WTC11 (cell line): ENCODE data around the gene ITGB4. TPM values are rescaled to one million over a fixed set of nuclear protein-coding genes. Genes with fewer than 3 reads are reported as not detected.

ENCODE experiments used
- ATAC-seq: fragments of 200-7000 bp; cut with Tn5 transposase; 2 replicates; pipeline ENCODE4 v1.10.0; 2021; ENCODE audit warnings: mild to moderate bottlenecking, moderate library complexity
- CTCF ChIA-PET: fragments of 300-600 bp; sonication (Branson Sonifier 250); formaldehyde crosslinking; loops from one replicate; lab custom pipeline; 2021; ENCODE audit warnings: antibody characterized with exemption; lab: Charles Lee
- POLR2A ChIA-PET: fragments of 350-600 bp; sonication (Branson Sonifier 250); formaldehyde crosslinking; loops from one replicate; lab custom pipeline; 2021; ENCODE audit warnings: antibody characterized with exemption; lab: Charles Lee
- DNase-seq: peaks from one replicate; pipeline ENCODE4 v3.0.0; 2021; ENCODE audit warnings: low spot score
- H3K27ac Mint-ChIP-seq: 2 replicates; pipeline ENCODE4 v1.8.0; 2021; ENCODE audit warnings: mixed read lengths
- H3K27me3 Mint-ChIP-seq: 2 replicates; pipeline ENCODE4 v1.8.0; 2021; ENCODE audit warnings: low read depth, mild to moderate bottlenecking, moderate library complexity, mixed read lengths
- H3K36me3 Mint-ChIP-seq: 2 replicates; pipeline ENCODE4 v1.8.0; 2021; ENCODE audit warnings: mixed read lengths
- H3K4me1 Mint-ChIP-seq: 2 replicates; pipeline ENCODE4 v1.8.0; 2022; ENCODE audit warnings: mixed read lengths
- H3K4me3 Mint-ChIP-seq: 2 replicates; pipeline ENCODE4 v1.8.0; 2021; ENCODE audit warnings: mild to moderate bottlenecking, moderate library complexity, mixed read lengths
- H3K9me3 Mint-ChIP-seq: 2 replicates; pipeline ENCODE4 v1.8.0; 2021; ENCODE audit warnings: mixed read lengths
- AFF4 ChIP-seq: sonication (generic); formaldehyde crosslinking; IDR thresholded peaks from 2 replicates; pipeline ENCODE4 v1.8.1; 2023; ENCODE audit warnings: mild to moderate bottlenecking, missing genetic modification reagents, borderline replicate concordance
- AR ChIP-seq: fragments of 250-450 bp; sonication (Bioruptor Pico); IDR thresholded peaks from 2 replicates; pipeline ENCODE4 v1.9.0; 2021; ENCODE audit warnings: mild to moderate bottlenecking
- ATF2 ChIP-seq: sonication (generic); formaldehyde crosslinking; IDR thresholded peaks from 2 replicates; pipeline ENCODE4 v1.8.1; 2022; ENCODE audit warnings: low read depth, missing genetic modification reagents, borderline replicate concordance
- CREB1 ChIP-seq: sonication (generic); formaldehyde crosslinking; IDR thresholded peaks from 2 replicates; pipeline ENCODE4 v1.8.0; 2023; ENCODE audit warnings: mild to moderate bottlenecking, missing genetic modification reagents
- FOXK1 ChIP-seq: sonication (generic); formaldehyde crosslinking; IDR thresholded peaks from 2 replicates; pipeline ENCODE4 v1.8.0; 2022; ENCODE audit warnings: mild to moderate bottlenecking, moderate library complexity, missing genetic modification reagents
- KAT7 ChIP-seq: sonication (generic); formaldehyde crosslinking; IDR thresholded peaks from 2 replicates; pipeline ENCODE4 v1.8.1; 2023; ENCODE audit warnings: missing genetic modification reagents, mild to moderate bottlenecking, borderline replicate concordance
- MYBL2 ChIP-seq: sonication (generic); formaldehyde crosslinking; IDR thresholded peaks from 2 replicates; pipeline ENCODE4 v1.8.1; 2023; ENCODE audit warnings: mild to moderate bottlenecking, moderate library complexity, missing genetic modification reagents
- NFE2L1 ChIP-seq: sonication (generic); formaldehyde crosslinking; IDR thresholded peaks from 2 replicates; pipeline ENCODE4 v1.8.1; 2023; ENCODE audit warnings: missing genetic modification reagents
- RORB ChIP-seq: fragments of 250-450 bp; sonication (Bioruptor Pico); IDR thresholded peaks from 2 replicates; pipeline ENCODE4 v1.9.0; 2021; ENCODE audit warnings: mild to moderate bottlenecking
- SP1 ChIP-seq: sonication (generic); formaldehyde crosslinking; conservative IDR thresholded peaks from 2 replicates; pipeline ENCODE4 v1.8.1; 2022; ENCODE audit warnings: missing genetic modification reagents
- TEAD4 ChIP-seq: sonication (generic); formaldehyde crosslinking; IDR thresholded peaks from 2 replicates; pipeline ENCODE4 v1.8.0; 2022; ENCODE audit warnings: mild to moderate bottlenecking, missing genetic modification reagents
- ZNF416 ChIP-seq: fragments of 250-450 bp; sonication (Bioruptor Pico); IDR thresholded peaks from 2 replicates; pipeline ENCODE4 v1.9.0; 2021; ENCODE audit warnings: mild to moderate bottlenecking, inconsistent platforms
- ZNF423 ChIP-seq: fragments of 250-450 bp; sonication (Bioruptor Pico); IDR thresholded peaks from 2 replicates; pipeline ENCODE4 v2.1.2; 2022; ENCODE audit warnings: mild to moderate bottlenecking, moderate library complexity
- ZNF532 ChIP-seq: fragments of 250-450 bp; sonication (Bioruptor Pico); IDR thresholded peaks from 2 replicates; pipeline ENCODE4 v1.9.0; 2021; ENCODE audit warnings: mild to moderate bottlenecking, borderline replicate concordance
- total RNA-seq: library from RNA; stranded (reverse); gene quantifications from 3 replicates; pipeline ENCODE4 v1.2.3, GENCODE V29; 2021

The ITGB4 gene
- total RNA-seq, 1 experiment from 2014 or later, result 9.5 TPM

DNA sequence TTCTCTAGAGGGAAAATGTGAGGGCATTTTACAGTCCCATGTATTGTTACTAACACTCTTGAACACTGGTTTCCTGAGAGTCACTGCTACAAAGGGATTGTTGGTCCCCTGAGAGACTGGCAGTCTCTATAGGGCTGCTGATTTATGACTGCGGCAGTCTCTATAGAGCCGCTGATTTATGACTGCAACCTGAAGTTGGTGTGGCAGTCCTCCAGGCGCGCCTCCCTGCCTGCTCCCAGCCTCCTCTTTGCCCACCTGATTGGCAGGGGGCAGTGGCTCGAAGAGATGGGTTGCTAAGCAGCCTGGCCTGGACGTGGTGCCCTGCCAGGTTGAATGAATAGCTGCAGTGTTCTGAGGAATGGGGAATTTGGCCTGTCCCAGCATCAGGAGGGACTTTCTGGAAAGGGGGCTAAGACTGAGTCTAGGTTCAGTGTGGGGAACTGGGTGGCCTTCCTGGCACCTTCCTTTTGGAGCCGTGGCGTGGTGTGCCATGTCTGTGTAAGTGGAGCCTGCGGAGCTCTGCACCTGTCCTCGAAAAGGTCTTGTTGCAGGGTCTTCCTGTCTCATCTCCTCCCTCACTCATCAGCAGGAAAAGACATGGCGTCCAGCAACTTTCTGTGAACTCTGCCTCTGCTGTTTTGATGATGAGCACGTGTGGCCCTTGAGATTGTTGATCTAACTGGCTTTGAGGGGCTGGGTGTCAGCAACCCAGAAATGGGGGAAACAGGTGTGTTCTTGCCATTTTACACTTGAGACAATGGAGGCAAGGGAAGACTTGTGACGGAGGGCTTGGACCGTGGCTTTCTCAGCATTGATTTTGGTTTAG is 29.2 kb upstream of the ITGB4 start (continued):
- no peak for TF ChIP-seq ZNF532
- TF ChIP-seq, all 79 proteins: peak for 0

GRCh38 chr17:75692976-75693375 is 28.3 kb upstream of the ITGB4 start:
- DNase-seq (no peak), ATAC-seq (no peak)
- Mint-ChIP-seq H3K27me3 (no peaks in the 10 kb centered on the region), H3K9me3 (no peaks in the 10 kb centered on the region), H3K36me3 (peaks cover 15% of the 10 kb centered on the region; the same call in 1 of the 2 replicates), H3K4me1 (peaks cover 16% of the 10 kb centered on the region), H3K4me3 (no peak overlapping the region), H3K27ac (no peak overlapping the region)
- POLR2A ChIA-PET, result no interaction called here
- CTCF ChIA-PET, result interaction anchor here (0.9 to 5.5 kb wide), 11 partner anchors 13 to 92 kb away, joined by 3 to 28 read pairs (median 9); partner anchors contain the start of genes GALK1, ITGB4 and SMIM5
- TF ChIP-seq SP1 (CRISPR knock-in tag) (no peak), KAT7 (CRISPR knock-in tag) (no peak), ZNF416 (no peak), TEAD4 (CRISPR knock-in tag) (no peak), AR (no peak)

DNA sequence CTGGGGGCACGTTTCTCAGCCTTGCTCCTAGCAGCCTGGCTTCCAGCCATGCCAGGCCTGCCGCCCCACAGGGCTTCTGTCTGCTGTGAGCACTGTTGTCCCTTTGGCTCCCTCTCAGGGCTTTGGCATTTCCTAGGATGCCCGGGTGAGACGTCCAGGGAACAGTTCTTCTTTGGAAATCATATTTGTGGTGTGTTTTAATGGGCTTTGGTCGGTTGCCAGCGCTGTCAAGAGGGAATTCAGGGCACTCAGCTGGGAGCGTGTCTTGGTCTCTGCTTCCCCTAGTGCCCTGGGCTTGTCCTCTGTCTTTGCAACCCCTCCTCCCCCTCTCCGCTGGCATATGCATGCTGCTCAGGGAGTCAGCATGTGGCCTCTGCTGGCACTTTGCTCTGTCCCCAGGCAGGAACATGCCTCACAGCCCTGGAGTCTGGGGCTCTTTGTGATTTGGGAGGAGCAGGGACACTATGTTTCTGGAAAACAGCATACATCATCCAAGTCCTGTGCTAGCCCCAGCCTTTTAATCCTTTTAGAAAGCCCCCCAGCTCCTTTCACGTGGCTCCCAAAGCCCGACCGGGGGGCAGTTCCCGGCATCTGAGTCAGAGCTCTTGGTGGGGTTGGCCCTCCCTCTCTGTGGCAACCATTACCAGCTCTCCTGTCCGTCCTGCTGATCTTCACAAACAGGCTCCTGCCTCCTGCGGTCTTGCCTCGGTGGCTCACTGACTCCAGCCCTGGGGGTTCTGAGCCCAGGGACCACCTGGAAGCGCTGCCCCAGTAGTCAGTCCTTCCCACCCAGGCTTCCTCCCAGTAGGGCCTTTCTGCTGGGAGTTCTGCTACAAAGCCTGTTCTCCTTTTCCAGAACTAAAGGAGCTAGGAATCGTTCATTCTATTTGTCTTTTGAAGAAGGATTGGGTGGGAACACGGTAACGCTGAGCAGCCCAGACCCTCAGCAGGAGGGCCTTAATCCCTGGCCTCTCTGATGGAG is 27.5 kb upstream of the ITGB4 start:
- ChIA-PET POLR2A (no interaction called here), CTCF (interaction anchor here (0.9 to 4.4 kb wide), 9 partner anchors 27 to 92 kb away, joined by 3 to 28 read pairs (median 9); partner anchors contain the start of genes GALK1, ITGB4 and SMIM5)
- no peak overlapping the region for H3K4me3 Mint-ChIP-seq
- TF ChIP-seq NFE2L1 (CRISPR knock-in tag) (no peak), ZNF423 (CRISPR knock-in tag) (peak; percentile 66), RORB (CRISPR knock-in tag) (no peak), FOXK1 (CRISPR knock-in tag) (no peak), AFF4 (CRISPR knock-in tag) (no peak), TEAD4 (CRISPR knock-in tag) (no peak), MYBL2 (CRISPR knock-in tag) (no peak), ATF2 (CRISPR knock-in tag) (no peak), CREB1 (no peak)
- TF ChIP-seq, all 79 proteins: peak for 1
- peak; percentile 24 for DNase-seq
- Mint-ChIP-seq H3K27ac (peak overlapping the region; percentile 53), H3K4me1 (peaks cover 16% of the 10 kb centered on the region), H3K27me3 (no peaks in the 10 kb centered on the region), H3K36me3 (peaks cover 16% of the 10 kb centered on the region; the same call in 1 of the 2 replicates), H3K9me3 (no peaks in the 10 kb centered on the region)
- peak; percentile 81 for ATAC-seq
